BJ (cell line): ENCODE results near the gene CD52. TPM values are rescaled to one million over a fixed set of nuclear protein-coding genes. Genes with fewer than 3 reads are reported as not detected.

Experiments used
- CTCF ChIA-PET: fragments of 350-600 bp; formaldehyde crosslinking; extraction: SDS; loops from one replicate; lab custom pipeline; 2021; ENCODE audit warnings: antibody characterized with exemption, inconsistent platforms; lab: Yijun Ruan, JAX
- POLR2A ChIA-PET: fragments of 300-600 bp; sonication (Branson Sonifier 250); formaldehyde crosslinking; extraction: SDS; loops from one replicate; lab custom pipeline; 2021; ENCODE audit warnings: antibody characterized with exemption; lab: Charles Lee
- DNase-seq: peaks from one replicate; pipeline ENCODE4 v3.0.0-alpha.2; 2011; ENCODE audit warnings: low read depth
- H3K27me3 ChIP-seq: 2 replicates; pipeline ENCODE4 v1.6.0; 2011; ENCODE audit warnings: low read length; ENCODE audit not compliant: control insufficient read depth, insufficient read depth
- H3K36me3 ChIP-seq: 2 replicates; pipeline ENCODE4 v1.5.1; 2011; ENCODE audit warnings: low read length; ENCODE audit not compliant: control insufficient read depth, insufficient read depth
- H3K4me3 ChIP-seq: 2 replicates; pipeline ENCODE4 v1.5.1; 2011; ENCODE audit warnings: low read depth, mild to moderate bottlenecking, control low read depth, low read length
- CTCF ChIP-seq: IDR thresholded peaks from 2 replicates; pipeline ENCODE4 v1.5.1; 2011; ENCODE audit warnings: low read depth, mild to moderate bottlenecking, control low read depth, inconsistent platforms, low read length, moderate library complexity; ENCODE audit not compliant: insufficient read depth
- polyA plus RNA-seq: library from polyadenylated mRNA; depleted of rRNA; stranded (reverse); fragments of >200 nt; gene quantifications from 2 replicates; pipeline ENCODE4 v1.2.3, GENCODE V29; 2011

CD52 gene
- polyA plus RNA-seq, 1 experiment: not detected

- POLR2A ChIA-PET: no interaction called here
Observed at GRCh38 chr1:26278724-26279455, 38.9 kb upstream of the CD52 start.

GRCh38 chr1:26279456-26280332, 38.1 kb upstream of the CD52 start, which contains the start of gene SH3BGRL3:
TSS of gene SH3BGRL3 (plus strand) at chr1:26280086. CDS start at chr1:26280156, 70 bp downstream.
- ChIA-PET CTCF (interaction anchor here (0.7 to 6.2 kb wide), 12 partner anchors 9 to 135 kb away, joined by 3 to 30 read pairs (median 3); partner anchors contain the start of genes CEP85 and ZNF593), POLR2A (no interaction called here)
- Histone ChIP-seq H3K4me3 (peak within 1 kb of the TSS; percentile 81), H3K27me3 (no peaks in the 10 kb centered on the region), H3K36me3 (no peaks in the 10 kb centered on the region)
- peak; percentile 35 for DNase-seq
- peak; percentile 73 for TF ChIP-seq CTCF

More at GRCh38 chr1:26278724-26279455, 38.9 kb upstream of the CD52 start:
- TF ChIP-seq CTCF: no peak
- CTCF ChIA-PET: interaction anchor here (0.9 to 6.2 kb wide), 11 partner anchors 9 to 136 kb away, joined by 3 to 67 read pairs (median 3); partner anchors contain the start of genes CEP85 and ZNF593
- peak; percentile 38 for DNase-seq
- Histone ChIP-seq H3K36me3 (no peaks in the 10 kb centered on the region), H3K27me3 (no peaks in the 10 kb centered on the region), H3K4me3 (peak overlapping the region; percentile 81)

- Histone ChIP-seq H3K36me3 (no peaks in the 10 kb centered on the region), H3K27me3 (no peaks in the 10 kb centered on the region), H3K4me3 (peak overlapping the region; percentile 81)
- CTCF ChIA-PET: interaction anchor here (1.2 to 6.2 kb wide), 6 partner anchors 8 to 111 kb away, joined by 3 to 30 read pairs (median 5); partner anchors contain the start of genes CEP85 and ZNF593
- POLR2A ChIA-PET: no interaction called here
- no peak for DNase-seq
- TF ChIP-seq CTCF: no peak
Observed at GRCh38 chr1:26280333-26281042, 37.3 kb upstream of the CD52 start.

DNA sequence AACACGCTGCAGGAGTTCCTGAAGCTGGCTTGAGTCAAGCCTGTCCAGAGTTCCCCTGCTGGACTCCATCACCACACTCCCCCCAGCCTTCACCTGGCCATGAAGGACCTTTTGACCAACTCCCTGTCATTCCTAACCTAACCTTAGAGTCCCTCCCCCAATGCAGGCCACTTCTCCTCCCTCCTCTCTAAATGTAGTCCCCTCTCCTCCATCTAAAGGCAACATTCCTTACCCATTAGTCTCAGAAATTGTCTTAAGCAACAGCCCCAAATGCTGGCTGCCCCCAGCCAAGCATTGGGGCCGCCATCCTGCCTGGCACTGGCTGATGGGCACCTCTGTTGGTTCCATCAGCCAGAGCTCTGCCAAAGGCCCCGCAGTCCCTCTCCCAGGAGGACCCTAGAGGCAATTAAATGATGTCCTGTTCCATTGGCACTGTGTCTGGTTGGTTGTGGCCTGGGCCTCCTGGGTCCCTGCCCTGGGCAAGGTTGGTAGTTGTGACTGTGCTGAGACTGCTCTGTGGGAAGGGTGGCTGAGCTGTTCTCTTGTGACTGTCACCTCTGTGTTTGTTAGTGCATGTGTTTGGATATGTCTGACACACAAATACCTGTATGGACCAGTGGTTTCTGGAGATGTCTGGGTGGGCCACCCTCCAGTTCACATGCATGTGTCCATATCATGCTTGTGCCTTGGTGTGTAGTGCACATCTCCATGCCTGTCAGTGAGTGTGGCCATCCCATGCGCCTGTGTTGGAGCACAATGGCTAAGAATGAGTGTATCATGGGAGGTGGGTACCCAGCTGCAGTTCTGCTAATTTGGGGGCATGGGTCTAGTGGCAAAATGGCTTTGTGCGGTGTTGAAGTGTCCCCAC, 36.4 kb upstream of the CD52 start:
- no peak for TF ChIP-seq CTCF
- no peaks in the 10 kb centered on the region for H3K27me3 ChIP-seq
- peak overlapping the region; percentile 81 for H3K4me3 ChIP-seq
- ChIA-PET CTCF (interaction anchor here (0.7 to 3.5 kb wide), 5 partner anchors 26 to 812 kb away, joined by 3 to 24 read pairs (median 3); partner anchors contain the start of gene ZNF593), POLR2A (interaction anchor here (0.8 kb wide), 1 partner anchor 97 kb away, joined by 3 read pairs; no protein-coding TSS in a partner anchor)
- no peak for DNase-seq
- H3K36me3 ChIP-seq: no peaks in the 10 kb centered on the region
